Stimulated activated CD4-positive, alpha-beta T cell treated with anti-CD3 and anti-CD28 coated beads, Interleukin-2, amount 100 ng/mL, for 24 hours (primary cell): Measurements from ENCODE around the gene CDK10.
"Not testable (repeated sequence)": the region's sequence is repeated elsewhere in the genome, so short reads cannot be mapped to it uniquely, and the experiment has no call there.

Source experiments
- DNase-seq, 2 donors: peaks; one replicate each; pipeline ENCODE4 v3.0.0-alpha.2; 2020

CDK10 gene

GRCh38 chr16:89686520-89687091 lies at the start of gene CDK10:
Gene CDK10, plus strand, starts transcription at chr16:89686689. Its CDS starts 22 bp downstream, at chr16:89686711.
- DNase-seq: peak; percentile 91 to 93

GRCh38 chr16:89637379-89637778 lies 49.1 kb upstream of the CDK10 start:
- DNase-seq: no peak

- DNase-seq: no peak
These were observed 48.0 kb upstream of the CDK10 start for GRCh38 chr16:89638455-89638854.

GRCh38 chr16:89639385-89639784 lies 47.1 kb upstream of the CDK10 start:
- no peak for DNase-seq

GRCh38 chr16:89641458-89642119 lies 44.9 kb upstream of the CDK10 start:
- DNase-seq: no peak

GRCh38 chr16:89642574-89642973 lies 43.9 kb upstream of the CDK10 start:
- DNase-seq: no peak

- DNase-seq: no peak
These were observed 42.7 kb upstream of the CDK10 start for GRCh38 chr16:89643769-89644300.

GRCh38 chr16:89645122-89645521 lies 41.4 kb upstream of the CDK10 start:
- DNase-seq: no peak

- DNase-seq: no peak
These were observed 40.2 kb upstream of the CDK10 start for GRCh38 chr16:89646270-89646669.

- DNase-seq: no peak
These were observed 39.6 kb upstream of the CDK10 start for GRCh38 chr16:89646906-89647305.

- no peak for DNase-seq
These were observed 34.9 kb upstream of the CDK10 start for GRCh38 chr16:89651584-89651983.

- DNase-seq: no peak
These were observed 32.7 kb upstream of the CDK10 start for GRCh38 chr16:89653656-89654295.

GRCh38 chr16:89655062-89655643 lies 31.3 kb upstream of the CDK10 start:
- no peak for DNase-seq

- DNase-seq: no peak
These were observed 29.9 kb upstream of the CDK10 start for GRCh38 chr16:89656435-89657121.

- peak; percentile 94 for DNase-seq
These were observed 28.9 kb upstream of the CDK10 start, which contains the start of the genes CHMP1A and SPATA33 for GRCh38 chr16:89657442-89658220. Gene CHMP1A, minus strand, starts transcription at chr16:89657708. Its CDS starts 120 bp downstream, at chr16:89657588. Gene SPATA33, plus strand, starts transcription at chr16:89657836. Its CDS starts 76 bp downstream, at chr16:89657912.

- peak; percentile 30 to 40 for DNase-seq
These were observed 28.1 kb upstream of the CDK10 start for GRCh38 chr16:89658221-89658879.

GRCh38 chr16:89660146-89660545 lies 26.3 kb upstream of the CDK10 start:
- DNase-seq: no peak

GRCh38 chr16:89661215-89661614 lies 25.3 kb upstream of the CDK10 start:
- no peak for DNase-seq

GRCh38 chr16:89664238-89664637 lies 22.3 kb upstream of the CDK10 start:
- not testable (repeated sequence) for DNase-seq

GRCh38 chr16:89667000-89667399 lies 19.5 kb upstream of the CDK10 start:
- peak in 1 of 2 donors; percentile 24 for DNase-seq

GRCh38 chr16:89667633-89668032 lies 18.9 kb upstream of the CDK10 start:
- no peak for DNase-seq
